Stomach smooth muscle (tissue), 2 donors: ENCODE measurements around the gene GUCA1C.

Source experiments
- H3K27ac ChIP-seq: one replicate; pipeline ENCODE4 v1.7.0; 2013; ENCODE audit warnings: mild to moderate bottlenecking, low read length, inconsistent platforms
- H3K27me3 ChIP-seq, 2 donors: one replicate each; pipeline ENCODE4 v1.7.0; 2013; ENCODE audit warnings: low read length in 2 of 2; ENCODE audit not compliant: insufficient read depth in 2 of 2, control insufficient read depth in 1 of 2
- H3K36me3 ChIP-seq, 2 donors: one replicate each; pipeline ENCODE4 v1.7.0; 2013; ENCODE audit warnings: low read length in 2 of 2; ENCODE audit not compliant: control insufficient read depth in 2 of 2, insufficient read depth in 2 of 2
- H3K4me1 ChIP-seq: one replicate; pipeline ENCODE4 v1.7.0; 2013; ENCODE audit warnings: low read length; ENCODE audit not compliant: control insufficient read depth, insufficient read depth
- H3K4me3 ChIP-seq, 2 donors: one replicate each; pipeline ENCODE4 v1.7.0; 2013; ENCODE audit warnings: low read length in 2 of 2
- H3K9ac ChIP-seq, 2 donors: one replicate each; pipeline ENCODE4 v1.7.0; 2013; ENCODE audit warnings: low read length in 2 of 2, mild to moderate bottlenecking in 1 of 2
- H3K9me3 ChIP-seq, 2 donors: one replicate each; pipeline ENCODE4 v1.7.0; 2013; ENCODE audit warnings: low read length in 2 of 2; ENCODE audit not compliant: control insufficient read depth in 2 of 2
- donor health status: healthy.
- donor health status: Pancreatic carcinoma.

The GUCA1C gene

GRCh38 chr3:108909799-108910198 lies 43.9 kb downstream of the GUCA1C start:
- no peaks in the 10 kb centered on the region for H3K4me1 ChIP-seq
- no peaks in the 10 kb centered on the region for H3K27me3 ChIP-seq
- no peak overlapping the region for H3K4me3 ChIP-seq
- H3K9me3 ChIP-seq, result no peaks in the 10 kb centered on the region
- no peak overlapping the region for H3K27ac ChIP-seq
- H3K36me3 ChIP-seq, result no peaks in the 10 kb centered on the region
- no peak overlapping the region for H3K9ac ChIP-seq

- H3K4me3 ChIP-seq, result no peak overlapping the region
- no peak overlapping the region for H3K9ac ChIP-seq
- H3K27ac ChIP-seq, result no peak overlapping the region
- H3K27me3 ChIP-seq, result no peaks in the 10 kb centered on the region
- H3K4me1 ChIP-seq, result no peaks in the 10 kb centered on the region
- H3K9me3 ChIP-seq, result no peaks in the 10 kb centered on the region
- H3K36me3 ChIP-seq, result no peaks in the 10 kb centered on the region
Observed at GRCh38 chr3:108907194-108907593, 46.5 kb downstream of the GUCA1C start.

GRCh38 chr3:108899530-108899929 lies 54.1 kb downstream of the GUCA1C start:
- Histone ChIP-seq H3K27me3 (no peaks in the 10 kb centered on the region), H3K9me3 (no peaks in the 10 kb centered on the region), H3K9ac (no peak overlapping the region), H3K27ac (no peak overlapping the region), H3K4me3 (no peak overlapping the region), H3K36me3 (no peaks in the 10 kb centered on the region), H3K4me1 (no peaks in the 10 kb centered on the region)

GRCh38 chr3:108897883-108898282 lies 55.8 kb downstream of the GUCA1C start:
- Histone ChIP-seq H3K9ac (no peak overlapping the region), H3K36me3 (no peaks in the 10 kb centered on the region), H3K27me3 (no peaks in the 10 kb centered on the region), H3K4me1 (no peaks in the 10 kb centered on the region), H3K27ac (no peak overlapping the region), H3K4me3 (no peak overlapping the region), H3K9me3 (no peaks in the 10 kb centered on the region)

GRCh38 chr3:108894981-108895380 lies 58.7 kb downstream of the GUCA1C start:
- H3K4me3 ChIP-seq, result no peak overlapping the region
- H3K9ac ChIP-seq, result no peak overlapping the region
- no peaks in the 10 kb centered on the region for H3K36me3 ChIP-seq
- H3K27me3 ChIP-seq, result no peaks in the 10 kb centered on the region
- H3K27ac ChIP-seq, result no peak overlapping the region
- H3K4me1 ChIP-seq, result no peaks in the 10 kb centered on the region
- H3K9me3 ChIP-seq, result no peaks in the 10 kb centered on the region

- no peaks in the 10 kb centered on the region for H3K9me3 ChIP-seq
- H3K4me1 ChIP-seq, result no peaks in the 10 kb centered on the region
- H3K27ac ChIP-seq, result no peak overlapping the region
- no peaks in the 10 kb centered on the region for H3K36me3 ChIP-seq
- no peaks in the 10 kb centered on the region for H3K27me3 ChIP-seq
- no peak overlapping the region for H3K4me3 ChIP-seq
- H3K9ac ChIP-seq, result no peak overlapping the region
Observed at GRCh38 chr3:108891833-108892232, 61.8 kb downstream of the GUCA1C start.

GRCh38 chr3:108887777-108888176 lies 65.9 kb downstream of the GUCA1C start:
- H3K27ac ChIP-seq, result no peak overlapping the region

GRCh38 chr3:108887121-108887520 lies 66.6 kb downstream of the GUCA1C start:
- Histone ChIP-seq H3K4me3 (no peak overlapping the region), H3K27me3 (no peaks in the 10 kb centered on the region), H3K9me3 (no peaks in the 10 kb centered on the region), H3K4me1 (no peaks in the 10 kb centered on the region), H3K9ac (no peak overlapping the region), H3K36me3 (no peaks in the 10 kb centered on the region), H3K27ac (no peak overlapping the region)

More at GRCh38 chr3:108887777-108888176, 65.9 kb downstream of the GUCA1C start:
- Histone ChIP-seq H3K9me3 (no peaks in the 10 kb centered on the region), H3K27me3 (no peaks in the 10 kb centered on the region), H3K4me3 (no peak overlapping the region), H3K9ac (no peak overlapping the region), H3K36me3 (no peaks in the 10 kb centered on the region), H3K4me1 (no peaks in the 10 kb centered on the region)

GRCh38 chr3:108883373-108883772 lies 70.3 kb downstream of the GUCA1C start:
- Histone ChIP-seq H3K27ac (no peak overlapping the region), H3K36me3 (no peaks in the 10 kb centered on the region), H3K4me3 (no peak overlapping the region), H3K27me3 (peaks cover 0 to 3% of the 10 kb centered on the region in 2 donors), H3K4me1 (no peaks in the 10 kb centered on the region), H3K9ac (no peak overlapping the region), H3K9me3 (no peaks in the 10 kb centered on the region)

GRCh38 chr3:108882762-108883161 lies 70.9 kb downstream of the GUCA1C start:
- Histone ChIP-seq H3K9ac (no peak overlapping the region), H3K27ac (no peak overlapping the region), H3K4me1 (no peaks in the 10 kb centered on the region), H3K4me3 (no peak overlapping the region), H3K9me3 (no peaks in the 10 kb centered on the region), H3K27me3 (peaks cover 0 to 3% of the 10 kb centered on the region in 2 donors), H3K36me3 (no peaks in the 10 kb centered on the region)

GRCh38 chr3:108879915-108880314 lies 73.8 kb downstream of the GUCA1C start:
- H3K9me3 ChIP-seq, result no peaks in the 10 kb centered on the region
- H3K4me1 ChIP-seq, result no peaks in the 10 kb centered on the region
- H3K4me3 ChIP-seq, result no peak overlapping the region
- no peaks in the 10 kb centered on the region for H3K36me3 ChIP-seq
- peaks cover 0 to 3% of the 10 kb centered on the region in 2 donors for H3K27me3 ChIP-seq
- no peak overlapping the region for H3K27ac ChIP-seq
- no peak overlapping the region for H3K9ac ChIP-seq
